Neural cell (in vitro differentiated cells): ENCODE data around the gene ACOT7. TPM values are rescaled to one million over a fixed set of nuclear protein-coding genes. Genes with fewer than 3 reads are reported as not detected.

Experiments
- H2AFZ ChIP-seq: fragments of 200-600, 300-800 bp; sonication (generic), shearing (Covaris generic); 2 replicates; pipeline ENCODE4 v1.6.0; 2014; ENCODE audit warnings: low read depth, mild to moderate bottlenecking, antibody characterized with exemption, low read length, moderate library complexity
- H3F3A ChIP-seq: fragments of 200-600 bp; shearing (Covaris generic); 2 replicates; pipeline ENCODE4 v1.6.1; 2016; ENCODE audit warnings: mild to moderate bottlenecking, moderate library complexity, mixed read lengths, antibody characterized with exemption, low read length; ENCODE audit not compliant: insufficient read depth, poor library complexity, severe bottlenecking
- H3K27ac ChIP-seq: fragments of 200-600, 300-800 bp; sonication (generic), shearing (Covaris generic); 2 replicates; pipeline ENCODE4 v1.5.1; 2014; ENCODE audit warnings: mild to moderate bottlenecking, low read length, moderate library complexity
- H3K27me3 ChIP-seq: fragments of 300-800, 200-600 bp; sonication (generic), shearing (Covaris generic); 2 replicates; pipeline ENCODE4 v1.6.0; 2014; ENCODE audit warnings: mild to moderate bottlenecking, low read depth, low read length, moderate library complexity; ENCODE audit not compliant: insufficient read depth
- H3K36me3 ChIP-seq: fragments of 300-800, 200-600 bp; sonication (generic), shearing (Covaris generic); 2 replicates; pipeline ENCODE4 v1.5.1; 2014; ENCODE audit warnings: mild to moderate bottlenecking, antibody characterized with exemption, low read length, moderate library complexity; ENCODE audit not compliant: insufficient read depth
- H3K4me2 ChIP-seq: fragments of 300-800, 200-600 bp; sonication (generic), shearing (Covaris generic); 2 replicates; pipeline ENCODE4 v1.6.0; 2014; ENCODE audit warnings: mild to moderate bottlenecking, low read length
- H3K4me3 ChIP-seq: fragments of 300-800, 200-600 bp; sonication (generic), shearing (Covaris generic); 2 replicates; pipeline ENCODE4 v1.5.1; 2014; ENCODE audit warnings: mild to moderate bottlenecking, low read length, moderate library complexity
- H3K79me2 ChIP-seq: fragments of 200-600 bp; shearing (Covaris generic); replicated peaks from 2 replicates; pipeline ENCODE4 v1.6.0; 2014; ENCODE audit warnings: mild to moderate bottlenecking, low read length, moderate library complexity; ENCODE audit not compliant: insufficient read depth
- H3K9ac ChIP-seq: fragments of 300-800, 200-600 bp; sonication (generic), shearing (Covaris generic); 2 replicates; pipeline ENCODE4 v1.6.1; 2016; ENCODE audit warnings: mild to moderate bottlenecking, low read length, mixed read lengths
- H3K9me2 ChIP-seq: fragments of 200-600 bp; shearing (Covaris generic); 2 replicates; pipeline ENCODE4 v1.6.1; 2016; ENCODE audit warnings: mild to moderate bottlenecking, low read length, mixed read lengths; ENCODE audit not compliant: insufficient read depth
- H3K9me3 ChIP-seq: fragments of 200-600, 300-800 bp; sonication (generic), shearing (Covaris generic); 2 replicates; pipeline ENCODE4 v1.6.1; 2016; ENCODE audit warnings: mild to moderate bottlenecking, mixed run types, low read length, moderate library complexity, mixed read lengths
- H4K20me1 ChIP-seq: fragments of 200-600 bp; shearing (Covaris generic); 2 replicates; pipeline ENCODE4 v1.6.1; 2016; ENCODE audit warnings: mild to moderate bottlenecking, mixed run types; ENCODE audit not compliant: insufficient read depth
- EP300 ChIP-seq: fragments of 450-650 bp; conservative IDR thresholded peaks from 2 replicates; pipeline ENCODE4 v1.6.1; 2014; ENCODE audit warnings: antibody characterized with exemption, mild to moderate bottlenecking, moderate library complexity; ENCODE audit not compliant: poor library complexity, severe bottlenecking
- EZH2 ChIP-seq: fragments of 200-600, 300-800 bp; shearing (Covaris generic), sonication (generic); IDR thresholded peaks from 2 replicates; pipeline ENCODE4 v1.6.1; 2014; ENCODE audit warnings: antibody characterized with exemption, low read length, borderline replicate concordance, mild to moderate bottlenecking; ENCODE audit not compliant: insufficient read depth, poor library complexity, severe bottlenecking
- POLR2AphosphoS5 ChIP-seq: IDR thresholded peaks from 2 replicates; pipeline ENCODE4 v1.6.1; 2012
- RAD21 ChIP-seq: fragments of 450-650 bp; conservative IDR thresholded peaks from 2 replicates; pipeline ENCODE4 v1.6.1; 2014; ENCODE audit warnings: antibody characterized with exemption, mild to moderate bottlenecking, moderate library complexity
- SMC3 ChIP-seq: fragments of 450-650 bp; conservative IDR thresholded peaks from 2 replicates; pipeline ENCODE4 v1.6.1; 2014; ENCODE audit warnings: antibody characterized with exemption, mild to moderate bottlenecking, moderate library complexity; ENCODE audit not compliant: poor library complexity
- TAF1 ChIP-seq: IDR thresholded peaks from 2 replicates; pipeline ENCODE4 v1.6.1; 2012; ENCODE audit warnings: low read depth
- polyA plus RNA-seq: library from polyadenylated mRNA; depleted of rRNA; stranded (reverse); fragments of >200 nt; gene quantifications from 2 replicates; pipeline ENCODE4 v1.2.3, GENCODE V29; 2014
- TF ChIP-seq, protein P1 (sequence below): fragments of 450-650 bp; IDR thresholded peaks from 2 replicates; pipeline ENCODE4 v1.5.1; 2014; ENCODE audit warnings: antibody characterized with exemption, mild to moderate bottlenecking, moderate library complexity; ENCODE audit not compliant: poor library complexity, severe bottlenecking
- TF ChIP-seq, protein P2 (sequence below): IDR thresholded peaks from 2 replicates; pipeline ENCODE4 v1.6.1; 2012; ENCODE audit warnings: borderline replicate concordance

The ACOT7 gene
- polyA plus RNA-seq, 1 donor from 2014 or later, result 101 TPM

DNA sequence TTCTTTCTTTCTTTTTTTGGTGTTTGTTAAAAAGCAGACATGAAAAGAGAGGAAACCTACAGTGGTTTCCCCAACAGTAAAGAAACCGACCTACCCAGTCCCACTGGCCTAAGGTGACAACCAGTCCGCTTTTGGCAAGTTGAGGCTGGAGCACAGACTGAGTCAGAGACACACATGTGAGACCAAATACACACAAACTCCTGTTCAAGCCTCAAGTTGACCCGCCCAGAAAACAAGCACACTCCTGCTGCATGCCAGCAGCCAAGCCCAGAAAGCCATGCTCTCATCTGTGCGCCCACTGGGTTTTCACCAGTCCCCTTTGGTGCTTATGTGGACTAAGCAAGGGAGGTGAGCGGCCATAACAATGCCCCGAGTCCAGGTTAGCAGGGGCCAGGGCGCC lies 68.1 kb downstream of the ACOT7 start:
- Histone ChIP-seq H3K27ac (no peak overlapping the region), H3K4me3 (no peak overlapping the region), H4K20me1 (no peaks in the 10 kb centered on the region), H3K4me2 (no peak overlapping the region), H3K27me3 (no peaks in the 10 kb centered on the region), H2AFZ (no peak overlapping the region), H3K9ac (no peak overlapping the region), H3K36me3 (peaks cover 5% of the 10 kb centered on the region), H3K9me3 (no peaks in the 10 kb centered on the region), H3K79me2 (no peaks in the 10 kb centered on the region), H3F3A (no peaks in the 10 kb centered on the region), H3K9me2 (no peaks in the 10 kb centered on the region)
- TF ChIP-seq RAD21 (no peak), POLR2AphosphoS5 (no peak), SMC3 (no peak), EZH2 (no peak)
- TF ChIP-seq, protein P1, sequence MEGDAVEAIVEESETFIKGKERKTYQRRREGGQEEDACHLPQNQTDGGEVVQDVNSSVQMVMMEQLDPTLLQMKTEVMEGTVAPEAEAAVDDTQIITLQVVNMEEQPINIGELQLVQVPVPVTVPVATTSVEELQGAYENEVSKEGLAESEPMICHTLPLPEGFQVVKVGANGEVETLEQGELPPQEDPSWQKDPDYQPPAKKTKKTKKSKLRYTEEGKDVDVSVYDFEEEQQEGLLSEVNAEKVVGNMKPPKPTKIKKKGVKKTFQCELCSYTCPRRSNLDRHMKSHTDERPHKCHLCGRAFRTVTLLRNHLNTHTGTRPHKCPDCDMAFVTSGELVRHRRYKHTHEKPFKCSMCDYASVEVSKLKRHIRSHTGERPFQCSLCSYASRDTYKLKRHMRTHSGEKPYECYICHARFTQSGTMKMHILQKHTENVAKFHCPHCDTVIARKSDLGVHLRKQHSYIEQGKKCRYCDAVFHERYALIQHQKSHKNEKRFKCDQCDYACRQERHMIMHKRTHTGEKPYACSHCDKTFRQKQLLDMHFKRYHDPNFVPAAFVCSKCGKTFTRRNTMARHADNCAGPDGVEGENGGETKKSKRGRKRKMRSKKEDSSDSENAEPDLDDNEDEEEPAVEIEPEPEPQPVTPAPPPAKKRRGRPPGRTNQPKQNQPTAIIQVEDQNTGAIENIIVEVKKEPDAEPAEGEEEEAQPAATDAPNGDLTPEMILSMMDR, result no peak
- TF ChIP-seq, protein P2, sequence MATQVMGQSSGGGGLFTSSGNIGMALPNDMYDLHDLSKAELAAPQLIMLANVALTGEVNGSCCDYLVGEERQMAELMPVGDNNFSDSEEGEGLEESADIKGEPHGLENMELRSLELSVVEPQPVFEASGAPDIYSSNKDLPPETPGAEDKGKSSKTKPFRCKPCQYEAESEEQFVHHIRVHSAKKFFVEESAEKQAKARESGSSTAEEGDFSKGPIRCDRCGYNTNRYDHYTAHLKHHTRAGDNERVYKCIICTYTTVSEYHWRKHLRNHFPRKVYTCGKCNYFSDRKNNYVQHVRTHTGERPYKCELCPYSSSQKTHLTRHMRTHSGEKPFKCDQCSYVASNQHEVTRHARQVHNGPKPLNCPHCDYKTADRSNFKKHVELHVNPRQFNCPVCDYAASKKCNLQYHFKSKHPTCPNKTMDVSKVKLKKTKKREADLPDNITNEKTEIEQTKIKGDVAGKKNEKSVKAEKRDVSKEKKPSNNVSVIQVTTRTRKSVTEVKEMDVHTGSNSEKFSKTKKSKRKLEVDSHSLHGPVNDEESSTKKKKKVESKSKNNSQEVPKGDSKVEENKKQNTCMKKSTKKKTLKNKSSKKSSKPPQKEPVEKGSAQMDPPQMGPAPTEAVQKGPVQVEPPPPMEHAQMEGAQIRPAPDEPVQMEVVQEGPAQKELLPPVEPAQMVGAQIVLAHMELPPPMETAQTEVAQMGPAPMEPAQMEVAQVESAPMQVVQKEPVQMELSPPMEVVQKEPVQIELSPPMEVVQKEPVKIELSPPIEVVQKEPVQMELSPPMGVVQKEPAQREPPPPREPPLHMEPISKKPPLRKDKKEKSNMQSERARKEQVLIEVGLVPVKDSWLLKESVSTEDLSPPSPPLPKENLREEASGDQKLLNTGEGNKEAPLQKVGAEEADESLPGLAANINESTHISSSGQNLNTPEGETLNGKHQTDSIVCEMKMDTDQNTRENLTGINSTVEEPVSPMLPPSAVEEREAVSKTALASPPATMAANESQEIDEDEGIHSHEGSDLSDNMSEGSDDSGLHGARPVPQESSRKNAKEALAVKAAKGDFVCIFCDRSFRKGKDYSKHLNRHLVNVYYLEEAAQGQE, result no peak

DNA sequence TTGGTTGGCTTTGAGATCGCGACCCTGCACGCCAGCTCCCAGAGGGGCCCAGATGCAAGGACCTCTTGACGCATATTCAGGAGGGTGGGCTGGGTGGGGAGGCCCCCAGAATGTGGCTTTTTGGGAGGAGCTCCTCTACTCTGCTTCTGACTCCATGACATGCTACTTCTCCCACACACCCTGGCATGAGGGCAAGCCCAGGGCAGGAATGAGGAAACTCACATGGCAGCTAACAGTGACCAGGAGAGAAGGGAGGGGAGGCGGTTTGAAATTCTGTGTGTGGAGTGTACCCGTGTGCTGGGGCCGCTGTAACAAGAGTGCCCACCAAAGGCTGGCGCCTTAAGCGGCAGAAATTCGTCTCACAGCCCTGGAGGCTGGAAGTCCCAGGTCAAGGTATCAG lies 71.4 kb downstream of the ACOT7 start:
- Histone ChIP-seq H3K9me3 (no peaks in the 10 kb centered on the region), H3K9me2 (no peaks in the 10 kb centered on the region), H3K27ac (no peak overlapping the region), H3F3A (no peaks in the 10 kb centered on the region), H3K4me2 (no peak overlapping the region), H4K20me1 (no peaks in the 10 kb centered on the region), H3K79me2 (no peaks in the 10 kb centered on the region), H3K9ac (no peak overlapping the region), H2AFZ (no peak overlapping the region), H3K4me3 (no peak overlapping the region), H3K36me3 (peaks cover 5% of the 10 kb centered on the region), H3K27me3 (no peaks in the 10 kb centered on the region)
- TF ChIP-seq TAF1 (no peak), EP300 (no peak)
- TF ChIP-seq, protein P1, result no peak
- TF ChIP-seq, protein P2, result no peak
